Nephron (organoid): ENCODE measurements around the gene RTF2.

Experiments used
- H3K27ac Mint-ChIP-seq, 3 experiments: 2 replicates each; pipeline ENCODE4 v1.8.0; 2020; ENCODE audit warnings: mixed read lengths in 3 of 3, mild to moderate bottlenecking in 2 of 3, moderate library complexity in 1 of 3
- H3K27me3 Mint-ChIP-seq: 2 replicates; pipeline ENCODE4 v1.8.0; 2021; ENCODE audit warnings: low read depth, mild to moderate bottlenecking, moderate library complexity, mixed read lengths
- H3K36me3 Mint-ChIP-seq: 2 replicates; pipeline ENCODE4 v1.8.0; 2020; ENCODE audit warnings: low read depth, mixed read lengths
- H3K4me1 Mint-ChIP-seq: 2 replicates; pipeline ENCODE4 v1.8.0; 2020; ENCODE audit warnings: mixed read lengths
- H3K4me3 Mint-ChIP-seq, 3 experiments: 2 replicates each; pipeline ENCODE4 v1.8.0; 2020; ENCODE audit warnings: mild to moderate bottlenecking in 3 of 3, mixed read lengths in 3 of 3, moderate library complexity in 2 of 3
- H3K9me3 Mint-ChIP-seq: 2 replicates; pipeline ENCODE4 v1.8.0; 2020; ENCODE audit warnings: mixed read lengths
- TF ChIP-seq, protein P1 (sequence below), 3 experiments: fragments of 200-600 bp; sonication (generic); IDR thresholded peaks; one replicate each; pipeline ENCODE4 v1.5.0; 2021; ENCODE audit warnings: antibody characterized with exemption in 3 of 3; ENCODE audit not compliant: unreplicated experiment in 3 of 3

RTF2 gene

DNA sequence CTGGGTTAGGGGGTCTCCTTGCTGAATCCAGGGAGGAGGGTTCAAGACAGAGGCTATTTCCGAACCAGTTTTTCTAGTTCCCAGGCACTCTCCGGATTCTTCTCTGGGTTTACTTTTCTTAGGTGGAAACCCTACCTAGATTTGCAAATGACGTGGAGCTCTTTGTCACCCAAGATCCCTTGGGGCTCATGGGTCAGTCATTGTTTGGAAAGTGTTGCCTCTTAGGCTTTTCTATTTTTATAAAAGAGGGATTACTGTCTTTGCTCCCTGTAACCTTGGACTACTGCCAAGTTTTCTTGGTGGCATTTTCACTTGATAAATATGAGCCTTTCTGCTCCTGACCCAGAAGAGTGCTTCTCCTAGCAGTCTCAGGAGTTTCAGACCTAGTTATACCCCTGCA lies 98.2 kb downstream of the RTF2 start:
- H3K9me3 Mint-ChIP-seq, result peaks cover 2% of the 10 kb centered on the region
- H3K4me1 Mint-ChIP-seq, result peaks cover 6% of the 10 kb centered on the region
- no peaks in the 10 kb centered on the region for H3K36me3 Mint-ChIP-seq
- H3K4me3 Mint-ChIP-seq, result no peak overlapping the region
- no peak overlapping the region for H3K27ac Mint-ChIP-seq
- peaks cover 18% of the 10 kb centered on the region for H3K27me3 Mint-ChIP-seq
- TF ChIP-seq, protein P1, sequence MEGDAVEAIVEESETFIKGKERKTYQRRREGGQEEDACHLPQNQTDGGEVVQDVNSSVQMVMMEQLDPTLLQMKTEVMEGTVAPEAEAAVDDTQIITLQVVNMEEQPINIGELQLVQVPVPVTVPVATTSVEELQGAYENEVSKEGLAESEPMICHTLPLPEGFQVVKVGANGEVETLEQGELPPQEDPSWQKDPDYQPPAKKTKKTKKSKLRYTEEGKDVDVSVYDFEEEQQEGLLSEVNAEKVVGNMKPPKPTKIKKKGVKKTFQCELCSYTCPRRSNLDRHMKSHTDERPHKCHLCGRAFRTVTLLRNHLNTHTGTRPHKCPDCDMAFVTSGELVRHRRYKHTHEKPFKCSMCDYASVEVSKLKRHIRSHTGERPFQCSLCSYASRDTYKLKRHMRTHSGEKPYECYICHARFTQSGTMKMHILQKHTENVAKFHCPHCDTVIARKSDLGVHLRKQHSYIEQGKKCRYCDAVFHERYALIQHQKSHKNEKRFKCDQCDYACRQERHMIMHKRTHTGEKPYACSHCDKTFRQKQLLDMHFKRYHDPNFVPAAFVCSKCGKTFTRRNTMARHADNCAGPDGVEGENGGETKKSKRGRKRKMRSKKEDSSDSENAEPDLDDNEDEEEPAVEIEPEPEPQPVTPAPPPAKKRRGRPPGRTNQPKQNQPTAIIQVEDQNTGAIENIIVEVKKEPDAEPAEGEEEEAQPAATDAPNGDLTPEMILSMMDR (IDR thresholded peaks at IDR 0.05; ENCODE audit: unreplicated experiment in 3 of 3), result no peak
